CD14-positive monocyte (primary cell): ENCODE results near the gene DDX60. TPM values are rescaled to one million over a fixed set of nuclear protein-coding genes. Genes with fewer than 3 reads are reported as not detected.

Experiments used
- DNase-seq, 3 donors: peaks; one replicate each; pipeline ENCODE4 v3.0.0-alpha.2; 2011 to 2022
- H2AFZ ChIP-seq: 2 replicates; pipeline ENCODE4 v1.6.0; 2012; ENCODE audit warnings: mild to moderate bottlenecking, low read depth, low read length, inconsistent platforms; ENCODE audit not compliant: insufficient read depth, poor library complexity, severe bottlenecking
- H3K27ac ChIP-seq, 2 donors: 1 replicate in 1 of 2; 2 replicates in 1 of 2; pipeline ENCODE4 v1.5.1; 2012 to 2013; ENCODE audit warnings: low read length in 2 of 2, control low read depth in 1 of 2, inconsistent platforms in 1 of 2, low read depth in 1 of 2, mild to moderate bottlenecking in 1 of 2
- H3K27me3 ChIP-seq, 2 donors: one replicate each; pipeline versions ENCODE4 v1.6.0 to v1.6.1; 2011 to 2013; ENCODE audit warnings: low read length in 2 of 2; ENCODE audit not compliant: control insufficient read depth in 2 of 2, insufficient read depth in 2 of 2
- H3K36me3 ChIP-seq, 2 donors: replicated peaks in 1 of 2; 1 replicate in 1 of 2; 2 replicates in 1 of 2; pipeline versions ENCODE4 v1.5.1 to v1.6.1; 2012 to 2013; ENCODE audit warnings: low read length in 2 of 2, control low read depth in 1 of 2, inconsistent platforms in 1 of 2, mild to moderate bottlenecking in 1 of 2; ENCODE audit not compliant: insufficient read depth in 2 of 2, control insufficient read depth in 1 of 2
- H3K4me1 ChIP-seq, 2 donors: 1 replicate in 1 of 2; 2 replicates in 1 of 2; pipeline versions ENCODE4 v1.5.1 to v1.6.1; 2012 to 2013; ENCODE audit warnings: low read length in 2 of 2, control low read depth in 1 of 2, inconsistent platforms in 1 of 2, mild to moderate bottlenecking in 1 of 2, moderate library complexity in 1 of 2; ENCODE audit not compliant: insufficient read depth in 2 of 2, control insufficient read depth in 1 of 2
- H3K4me2 ChIP-seq: replicated peaks from 2 replicates; pipeline ENCODE3; 2012; ENCODE audit warnings: low read length, moderate library complexity, mild to moderate bottlenecking; ENCODE audit not compliant: poor library complexity, severe bottlenecking; ENCODE audit errors: extremely low read depth
- H3K4me3 ChIP-seq, 3 experiments: fragments of 200-600 bp in 1 of 3; sonication (generic) in 1 of 3; replicated peaks in 1 of 3; 1 replicate in 2 of 3; 2 replicates in 1 of 3; pipeline ENCODE4 v1.5.1; 2011 to 2013; ENCODE audit warnings: low read length in 3 of 3, mild to moderate bottlenecking in 3 of 3, control low read depth in 2 of 3, low read depth in 2 of 3, inconsistent platforms in 1 of 3, moderate library complexity in 1 of 3
- H3K79me2 ChIP-seq: 2 replicates; pipeline ENCODE4 v1.6.0; 2012; ENCODE audit warnings: mild to moderate bottlenecking, control low read depth, inconsistent platforms, low read length, moderate library complexity; ENCODE audit not compliant: insufficient read depth
- H3K9ac ChIP-seq: 2 replicates; pipeline ENCODE4 v1.6.0; 2017; ENCODE audit warnings: low read length, mild to moderate bottlenecking; ENCODE audit not compliant: insufficient read depth, poor library complexity, severe bottlenecking
- H3K9me3 ChIP-seq, 2 donors: replicated peaks in 1 of 2; 1 replicate in 1 of 2; 2 replicates in 1 of 2; pipeline versions ENCODE4 v1.5.1 to v1.6.1; 2012 to 2013; ENCODE audit warnings: low read length in 2 of 2, control low read depth in 1 of 2; ENCODE audit not compliant: control insufficient read depth in 1 of 2, insufficient read depth in 1 of 2
- H4K20me1 ChIP-seq: 2 replicates; pipeline ENCODE4 v1.6.0; 2012; ENCODE audit warnings: mild to moderate bottlenecking, low read length, control low read depth, moderate library complexity; ENCODE audit not compliant: insufficient read depth
- H3K27ac Mint-ChIP-seq, 7 donors: one replicate each; pipeline ENCODE4 v1.8.0; 2020; ENCODE audit warnings: mild to moderate bottlenecking in 7 of 7, mixed read lengths in 7 of 7, moderate library complexity in 6 of 7, inconsistent platforms in 2 of 7
- H3K27me3 Mint-ChIP-seq, 3 donors: one replicate each; pipeline ENCODE4 v1.8.0; 2021 to 2022; ENCODE audit warnings: low read depth in 3 of 3, mild to moderate bottlenecking in 3 of 3, mixed read lengths in 3 of 3, moderate library complexity in 3 of 3, inconsistent platforms in 1 of 3
- H3K36me3 Mint-ChIP-seq, 2 donors: one replicate each; pipeline ENCODE4 v1.8.0; 2020; ENCODE audit warnings: mixed read lengths in 2 of 2, inconsistent platforms in 1 of 2, mild to moderate bottlenecking in 1 of 2
- H3K4me1 Mint-ChIP-seq: one replicate; pipeline ENCODE4 v1.8.0; 2020; ENCODE audit warnings: mild to moderate bottlenecking, mixed read lengths
- H3K4me3 Mint-ChIP-seq, 2 donors: one replicate each; pipeline ENCODE4 v1.8.0; 2020; ENCODE audit warnings: mild to moderate bottlenecking in 2 of 2, mixed read lengths in 2 of 2, moderate library complexity in 1 of 2
- H3K9me3 Mint-ChIP-seq, 7 donors: one replicate each; pipeline ENCODE4 v1.8.0; 2020 to 2022; ENCODE audit warnings: mixed read lengths in 7 of 7, mild to moderate bottlenecking in 6 of 7, moderate library complexity in 6 of 7, inconsistent platforms in 2 of 7
- CTCF ChIP-seq: fragments of 200-600 bp; IDR thresholded peaks from one replicate; pipeline ENCODE4 v1.8.0; 2022; ENCODE audit warnings: antibody characterized with exemption, mild to moderate bottlenecking
- WGBS: methylation state at CpG from one replicate; pipeline ENCODE4 v1.1.5; 2013; ENCODE audit warnings: missing lambda C conversion rate; ENCODE audit not compliant: insufficient coverage; 5-methylcytosine and 5-hydroxymethylcytosine counted together
- intact Hi-C, 2 donors: fragments of 100-400 bp; cut with micrococcal nuclease; formaldehyde crosslinking; loops; one replicate each; pipeline versions ENCODE4 v1.15.0 to v1.15.1; 2023
- polyA plus RNA-seq, 3 donors: library from polyadenylated mRNA; depleted of rRNA in 1 of 3; unstranded in 2 of 3; stranded (reverse) in 1 of 3; fragments of 300-500 nt in 2 of 3; fragments of >200 nt in 1 of 3; fragmentation: Illumina TruSeq in 2 of 3; gene quantifications; 1 replicate in 2 of 3; 2 replicates in 1 of 3; pipeline ENCODE4 v1.2.3, GENCODE V29; 2012 to 2021

Gene DDX60
- polyA plus RNA-seq, 3 donors: 7.0 to 12.2 (median 8.6) TPM

- Mint-ChIP-seq H3K36me3 (peaks cover 92 to 98% of the 10 kb centered on the region in 2 donors), H3K9me3 (peaks cover 0 to 9% (median 4%) of the 10 kb centered on the region in 7 donors), H3K27ac (peak overlapping the region in 1 of 7 donors; percentile 39), H3K4me3 (no peak overlapping the region), H3K4me1 (no peaks in the 10 kb centered on the region), H3K27me3 (no peaks in the 10 kb centered on the region)
- Histone ChIP-seq H3K79me2 (no peaks in the 10 kb centered on the region), H3K27ac (no peak overlapping the region), H3K4me2 (no peak overlapping the region), H3K27me3 (no peaks in the 10 kb centered on the region), H3K4me3 (no peak overlapping the region), H3K9me3 (no peaks in the 10 kb centered on the region), H3K9ac (no peak overlapping the region), H4K20me1 (no peaks in the 10 kb centered on the region), H3K36me3 (peaks cover 82 to 100% of the 10 kb centered on the region in 2 donors), H3K4me1 (no peaks in the 10 kb centered on the region), H2AFZ (no peak overlapping the region)
- intact Hi-C loops: no loop called here
- 100% methylated on average over 1 of the region's 2 CpGs for WGBS
- TF ChIP-seq CTCF: no peak
- no peak for DNase-seq
Observed at GRCh38 chr4:168361365-168362024, 42.9 kb upstream of the DDX60 start.

GRCh38 chr4:168360271-168360670 is 41.7 kb upstream of the DDX60 start:
- no peaks in the 10 kb centered on the region for H3K4me1 ChIP-seq
- peaks cover 0 to 9% (median 4%) of the 10 kb centered on the region in 7 donors for H3K9me3 Mint-ChIP-seq
- H3K4me3 ChIP-seq: no peak overlapping the region
- H3K4me3 Mint-ChIP-seq: no peak overlapping the region
- peak overlapping the region in 1 of 7 donors; percentile 11 for H3K27ac Mint-ChIP-seq
- no peak overlapping the region for H2AFZ ChIP-seq
- intact Hi-C loops: no loop called here
- TF ChIP-seq CTCF: no peak
- peaks cover 86 to 94% of the 10 kb centered on the region in 2 donors for H3K36me3 Mint-ChIP-seq
- no peak overlapping the region for H3K9ac ChIP-seq
- H4K20me1 ChIP-seq: no peaks in the 10 kb centered on the region
- no peak overlapping the region for H3K27ac ChIP-seq
- H3K9me3 ChIP-seq: no peaks in the 10 kb centered on the region
- no peaks in the 10 kb centered on the region for H3K4me1 Mint-ChIP-seq
- H3K79me2 ChIP-seq: no peaks in the 10 kb centered on the region
- DNase-seq: no peak
- H3K27me3 Mint-ChIP-seq: no peaks in the 10 kb centered on the region
- WGBS: 100% methylated on average over 1 of the region's 2 CpGs
- H3K27me3 ChIP-seq: no peaks in the 10 kb centered on the region
- H3K4me2 ChIP-seq: no peak overlapping the region
- peaks cover 83 to 99% of the 10 kb centered on the region in 2 donors for H3K36me3 ChIP-seq
